Mesothelial cell of epicardium (in vitro differentiated cells): ENCODE results near the gene IDUA. TPM values are rescaled to one million over a fixed set of nuclear protein-coding genes. Genes with fewer than 3 reads are reported as not detected.
A peak's percentile ranks its signal among the peaks of the same experiment; 100 is the strongest.
"Not testable (repeated sequence)": the region's sequence is repeated elsewhere in the genome, so short reads cannot be mapped to it uniquely, and the experiment has no call there.

Experiments
- DNase-seq, 2 experiments: peaks; one replicate each; pipeline ENCODE4 v3.0.0; 2021; ENCODE audit warnings: low spot score in 2 of 2; ENCODE audit not compliant: unreplicated experiment in 2 of 2
- H3K27ac Mint-ChIP-seq: 2 replicates; pipeline ENCODE4 v1.8.0; 2021; ENCODE audit warnings: mixed read lengths
- H3K27me3 Mint-ChIP-seq: 2 replicates; pipeline ENCODE4 v1.8.0; 2021; ENCODE audit warnings: low read depth, mixed read lengths
- H3K36me3 Mint-ChIP-seq: 2 replicates; pipeline ENCODE4 v1.8.0; 2021; ENCODE audit warnings: mixed read lengths
- H3K4me1 Mint-ChIP-seq: 2 replicates; pipeline ENCODE4 v1.8.0; 2021; ENCODE audit warnings: mixed read lengths
- H3K4me3 Mint-ChIP-seq: 2 replicates; pipeline ENCODE4 v1.8.0; 2021; ENCODE audit warnings: mild to moderate bottlenecking, moderate library complexity, mixed read lengths
- H3K9me3 Mint-ChIP-seq: 2 replicates; pipeline ENCODE4 v1.8.0; 2021; ENCODE audit warnings: mixed read lengths
- total RNA-seq: library from RNA; stranded (reverse); gene quantifications from 3 replicates; pipeline ENCODE4 v1.2.1, GENCODE V29; 2021
- TF ChIP-seq, protein P1 (sequence below): fragments of 200-600 bp; sonication (generic); IDR thresholded peaks from one replicate; pipeline ENCODE4 v1.5.0; 2021; ENCODE audit warnings: antibody characterized with exemption; ENCODE audit not compliant: unreplicated experiment

The IDUA gene
- total RNA-seq, result 63.3 to 68.6 TPM (median 65.8 TPM) in 3 replicates

DNA sequence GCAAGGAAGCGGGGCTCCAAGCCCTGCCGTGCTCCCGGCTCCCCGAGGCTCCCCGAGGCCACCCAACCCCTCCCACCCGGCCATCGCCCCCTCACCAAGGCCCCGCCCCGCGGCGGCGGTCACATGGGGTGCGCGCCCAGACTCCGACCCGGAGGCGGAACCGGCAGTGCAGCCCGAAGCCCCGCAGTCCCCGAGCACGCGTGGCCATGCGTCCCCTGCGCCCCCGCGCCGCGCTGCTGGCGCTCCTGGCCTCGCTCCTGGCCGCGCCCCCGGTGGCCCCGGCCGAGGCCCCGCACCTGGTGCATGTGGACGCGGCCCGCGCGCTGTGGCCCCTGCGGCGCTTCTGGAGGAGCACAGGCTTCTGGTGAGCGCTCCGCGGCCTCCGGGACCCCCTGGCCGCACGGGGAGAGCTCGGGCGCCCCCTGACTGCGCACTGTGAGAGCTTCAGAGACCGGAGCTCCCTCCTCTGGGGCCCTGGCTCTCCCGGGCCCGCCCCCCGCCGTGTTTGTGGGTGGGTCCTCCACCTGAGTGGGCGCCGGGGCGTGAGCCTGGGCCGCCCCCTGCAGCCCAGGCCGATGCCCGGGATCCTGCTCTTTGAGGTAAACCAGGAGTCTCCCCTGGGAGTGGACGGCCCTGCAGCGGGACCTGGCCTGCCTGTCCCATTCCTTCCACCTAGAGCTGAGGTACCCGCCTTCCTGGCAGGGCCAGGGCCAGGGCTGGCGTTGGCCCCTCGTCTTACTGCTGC is at the start of gene IDUA:
IDUA (plus strand) TSS at position 166 of the 745 bp plus-strand sequence; CDS start at position 207, 41 bp downstream.
- DNase-seq, result peak; percentile 67 to 85
- TF ChIP-seq, protein P1, sequence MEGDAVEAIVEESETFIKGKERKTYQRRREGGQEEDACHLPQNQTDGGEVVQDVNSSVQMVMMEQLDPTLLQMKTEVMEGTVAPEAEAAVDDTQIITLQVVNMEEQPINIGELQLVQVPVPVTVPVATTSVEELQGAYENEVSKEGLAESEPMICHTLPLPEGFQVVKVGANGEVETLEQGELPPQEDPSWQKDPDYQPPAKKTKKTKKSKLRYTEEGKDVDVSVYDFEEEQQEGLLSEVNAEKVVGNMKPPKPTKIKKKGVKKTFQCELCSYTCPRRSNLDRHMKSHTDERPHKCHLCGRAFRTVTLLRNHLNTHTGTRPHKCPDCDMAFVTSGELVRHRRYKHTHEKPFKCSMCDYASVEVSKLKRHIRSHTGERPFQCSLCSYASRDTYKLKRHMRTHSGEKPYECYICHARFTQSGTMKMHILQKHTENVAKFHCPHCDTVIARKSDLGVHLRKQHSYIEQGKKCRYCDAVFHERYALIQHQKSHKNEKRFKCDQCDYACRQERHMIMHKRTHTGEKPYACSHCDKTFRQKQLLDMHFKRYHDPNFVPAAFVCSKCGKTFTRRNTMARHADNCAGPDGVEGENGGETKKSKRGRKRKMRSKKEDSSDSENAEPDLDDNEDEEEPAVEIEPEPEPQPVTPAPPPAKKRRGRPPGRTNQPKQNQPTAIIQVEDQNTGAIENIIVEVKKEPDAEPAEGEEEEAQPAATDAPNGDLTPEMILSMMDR, result peak; percentile 47
- H3K27me3 Mint-ChIP-seq, result no peaks in the 10 kb centered on the region
- peak within 1 kb of the TSS; percentile 89 for H3K27ac Mint-ChIP-seq
- no peaks in the 10 kb centered on the region for H3K36me3 Mint-ChIP-seq
- H3K4me1 Mint-ChIP-seq, result peaks cover 21% of the 10 kb centered on the region
- H3K4me3 Mint-ChIP-seq, result peak within 1 kb of the TSS; percentile 92
- no peaks in the 10 kb centered on the region for H3K9me3 Mint-ChIP-seq

DNA sequence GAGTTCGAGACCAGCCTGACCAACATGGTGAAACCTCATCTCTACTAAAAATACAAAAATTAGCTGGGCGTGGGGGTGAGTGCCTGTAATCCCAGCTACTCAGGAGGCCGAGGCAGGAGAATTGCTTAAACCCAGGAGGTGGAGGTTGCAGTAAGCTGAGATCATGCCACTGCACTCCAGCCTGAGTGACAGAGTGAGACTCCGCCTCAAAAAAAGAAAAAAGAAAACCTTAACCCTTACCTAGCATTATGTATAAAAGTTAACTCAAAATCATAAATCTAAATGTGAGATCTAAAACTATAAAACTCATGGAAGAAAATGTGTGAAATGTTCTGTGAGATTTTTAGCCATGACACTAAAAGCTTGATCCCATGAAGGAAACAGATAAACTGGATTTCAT is 47.3 kb upstream of the IDUA start:
- H3K27me3 Mint-ChIP-seq, H3K27ac Mint-ChIP-seq, H3K4me3 Mint-ChIP-seq, H3K9me3 Mint-ChIP-seq, H3K4me1 Mint-ChIP-seq, H3K36me3 Mint-ChIP-seq: not testable (repeated sequence)
- DNase-seq, result peak in 1 of 2 experiments; percentile 7

DNA sequence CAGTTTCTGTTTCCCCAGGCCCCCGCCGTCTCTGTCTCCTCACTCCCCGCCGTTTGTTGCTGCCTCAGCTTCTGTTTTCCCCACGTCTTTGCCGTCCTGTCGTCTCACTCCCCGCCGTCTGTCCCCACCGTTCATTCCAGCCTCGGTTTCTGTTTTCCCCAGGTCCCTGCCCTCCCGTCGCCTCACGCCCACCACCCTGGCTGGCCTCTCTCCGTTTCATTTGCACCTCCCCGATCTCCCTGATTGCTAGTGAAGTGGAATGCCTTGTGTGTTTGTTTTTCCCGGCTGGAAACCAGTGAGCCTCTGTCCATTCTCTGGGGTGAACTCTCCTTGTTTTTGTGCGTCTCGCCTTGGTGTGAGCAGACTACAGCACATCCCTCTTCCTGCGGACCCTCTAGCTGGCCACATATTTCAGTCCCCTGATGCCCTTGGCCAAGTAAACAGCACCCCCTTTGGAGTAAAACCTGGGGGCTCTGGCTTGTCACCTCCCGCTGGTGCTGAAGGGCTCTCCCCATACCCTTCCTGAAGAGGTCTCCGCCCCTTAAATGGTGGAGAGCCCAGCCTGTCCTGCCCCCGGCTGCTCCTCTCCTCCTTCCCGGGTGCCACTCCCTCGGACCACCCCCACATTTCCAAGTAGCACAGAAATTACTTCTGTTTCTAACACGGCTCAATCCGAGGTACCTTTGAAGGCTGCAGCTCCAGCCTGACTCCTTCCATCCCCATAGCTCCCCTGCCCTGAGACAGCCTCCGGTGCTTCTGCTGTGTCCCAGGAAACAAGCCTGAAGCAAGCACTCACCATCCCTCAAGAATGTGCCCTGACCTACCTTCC is 41.4 kb upstream of the IDUA start:
- Mint-ChIP-seq H3K27ac (no peak overlapping the region), H3K27me3 (peaks cover 20% of the 10 kb centered on the region), H3K36me3 (no peaks in the 10 kb centered on the region), H3K4me1 (peaks cover 7% of the 10 kb centered on the region), H3K4me3 (peak overlapping the region; percentile 10), H3K9me3 (no peaks in the 10 kb centered on the region)
- no peak for DNase-seq
- TF ChIP-seq, protein P1, result no peak

DNA sequence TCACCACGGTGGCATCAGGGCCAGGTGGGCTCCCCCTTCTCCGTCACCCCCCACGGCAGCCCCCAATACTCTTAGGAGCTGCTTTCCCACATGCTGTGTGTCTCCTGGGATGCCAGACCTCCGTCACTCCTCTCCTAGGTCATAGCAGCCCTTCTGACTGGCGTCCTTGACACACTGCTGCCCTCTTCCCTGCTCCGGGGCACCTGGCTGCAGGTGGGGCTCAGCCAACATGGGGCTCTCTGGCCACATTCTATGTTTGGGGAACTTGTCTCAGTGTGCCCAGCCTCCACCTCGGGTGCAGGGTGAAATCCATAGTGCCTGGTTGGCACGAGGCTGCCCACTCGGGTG is 40.8 kb upstream of the IDUA start:
- no peak overlapping the region for H3K4me3 Mint-ChIP-seq
- DNase-seq, result no peak
- TF ChIP-seq, protein P1, result no peak
- H3K4me1 Mint-ChIP-seq, result peaks cover 7% of the 10 kb centered on the region
- H3K36me3 Mint-ChIP-seq, result no peaks in the 10 kb centered on the region
- peaks cover 20% of the 10 kb centered on the region for H3K27me3 Mint-ChIP-seq
- no peaks in the 10 kb centered on the region for H3K9me3 Mint-ChIP-seq
- no peak overlapping the region for H3K27ac Mint-ChIP-seq

DNA sequence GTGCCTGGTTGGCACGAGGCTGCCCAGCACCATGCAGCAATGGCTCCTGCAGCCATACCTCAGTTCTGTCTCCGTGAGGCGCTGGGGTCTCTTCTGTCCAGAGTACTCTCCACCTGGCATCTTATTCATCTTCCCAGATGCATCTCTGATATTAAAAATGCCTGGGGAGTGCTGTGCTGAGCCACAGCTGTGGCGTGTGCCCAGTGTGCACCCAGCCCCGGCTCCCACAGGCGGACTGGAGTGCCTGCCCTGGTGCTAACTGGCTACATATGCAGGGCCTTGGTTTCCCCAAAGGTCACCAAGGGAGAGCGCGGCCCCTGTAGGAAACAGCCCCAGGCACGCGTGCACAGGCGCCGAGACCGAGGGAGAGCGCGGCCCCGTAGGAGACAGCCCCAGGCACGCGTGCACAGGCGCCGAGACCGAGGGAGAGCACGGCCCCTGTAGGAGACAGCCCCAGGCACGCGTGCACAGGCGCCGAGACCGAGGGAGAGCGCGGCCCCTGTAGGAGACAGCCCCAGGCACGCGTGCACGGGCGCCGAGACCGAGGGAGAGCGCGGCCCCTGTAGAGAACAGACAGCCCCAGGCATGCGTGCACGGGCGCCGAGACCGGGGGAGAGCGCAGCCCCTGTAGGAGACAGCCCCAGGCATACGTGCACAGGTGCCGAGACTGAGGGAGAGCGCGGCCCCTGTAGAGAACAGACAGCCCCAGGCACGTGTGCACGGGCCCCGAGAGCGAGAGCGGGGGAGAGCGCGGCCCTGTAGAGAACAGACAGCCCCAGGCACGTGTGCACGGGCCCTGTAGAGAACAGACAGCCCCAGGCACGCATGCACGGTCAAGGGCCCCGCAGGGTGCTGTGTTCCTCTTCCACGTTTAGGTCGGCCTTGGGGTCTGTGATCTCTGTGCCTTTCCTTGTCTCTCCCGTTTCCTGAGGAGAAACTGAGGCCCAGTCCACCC is 40.0 kb upstream of the IDUA start:
- no peak for DNase-seq
- no peaks in the 10 kb centered on the region for H3K36me3 Mint-ChIP-seq
- no peak overlapping the region for H3K27ac Mint-ChIP-seq
- no peak overlapping the region for H3K4me3 Mint-ChIP-seq
- H3K27me3 Mint-ChIP-seq, result peaks cover 20% of the 10 kb centered on the region
- H3K9me3 Mint-ChIP-seq, result no peaks in the 10 kb centered on the region
- TF ChIP-seq, protein P1, result no peak
- peaks cover 7% of the 10 kb centered on the region for H3K4me1 Mint-ChIP-seq
